Prostate gland (tissue), 2 donors: ENCODE results near the gene LDLR. TPM values are rescaled to one million over a fixed set of nuclear protein-coding genes. Genes with fewer than 3 reads are reported as not detected.

Experiments used
- DNase-seq: peaks from one replicate; pipeline ENCODE4 v3.0.0-alpha.2; 2019; ENCODE audit warnings: low spot score
- H3K27ac ChIP-seq, 2 donors: fragments of 200-600 bp; sonication (generic); 2 replicates each; pipeline ENCODE4 v1.5.1; 2017 to 2019
- H3K27me3 ChIP-seq: fragments of 200-600 bp; sonication (generic); replicated peaks from 2 replicates; pipeline ENCODE4 v1.5.1; 2019; ENCODE audit not compliant: insufficient read depth
- H3K36me3 ChIP-seq, 2 donors: fragments of 200-600 bp; sonication (generic); 1 replicate in 1 of 2; 2 replicates in 1 of 2; pipeline versions ENCODE4 v1.5.1 to v1.8.1; 2017 to 2019
- H3K4me1 ChIP-seq: fragments of 200-600 bp; sonication (generic); replicated peaks from 2 replicates; pipeline ENCODE4 v1.5.1; 2019
- H3K4me3 ChIP-seq, 2 donors: fragments of 200-600 bp; sonication (generic); 2 replicates each; pipeline ENCODE4 v1.5.1; 2017 to 2019
- H3K9me3 ChIP-seq: fragments of 200-600 bp; sonication (generic); 2 replicates; pipeline ENCODE4 v1.5.1; 2017
- CTCF ChIP-seq, 4 experiments: fragments of 200-600 bp in 2 of 4; fragments of 450-650 bp in 2 of 4; sonication (generic) in 2 of 4; IDR thresholded peaks; 1 replicate in 3 of 4; 2 replicates in 1 of 4; pipeline ENCODE4 v1.5.1; 2016 to 2019; ENCODE audit warnings: antibody characterized with exemption in 4 of 4, mild to moderate bottlenecking in 2 of 4, moderate library complexity in 2 of 4
- POLR2A ChIP-seq: fragments of 450-650 bp; IDR thresholded peaks from one replicate; pipeline ENCODE4 v1.6.1; 2016; ENCODE audit warnings: antibody characterized with exemption, mild to moderate bottlenecking
- POLR2AphosphoS5 ChIP-seq: sonication (generic); formaldehyde crosslinking; IDR thresholded peaks from one replicate; pipeline ENCODE4 v1.6.1; 2017; ENCODE audit warnings: antibody characterized with exemption
- WGBS: methylation state at CpG from one replicate; pipeline ENCODE4 v1.1.5; 2018; 5-methylcytosine and 5-hydroxymethylcytosine counted together
- intact Hi-C: fragments of 100-400 bp; cut with DNase I; formaldehyde crosslinking; loops from one replicate; pipeline ENCODE4 v1.14.2; 2022
- total RNA-seq, 2 donors: library from RNA; depleted of rRNA; stranded (reverse); fragments of >200 nt; gene quantifications; one replicate each; pipeline ENCODE4 v1.1.0, GENCODE V29; 2016

Gene LDLR
- total RNA-seq, 2 donors from 2014 or later, result 17.4 to 41.5 TPM

- Histone ChIP-seq H3K27ac (no peak overlapping the region), H3K9me3 (no peaks in the 10 kb centered on the region), H3K4me3 (no peak overlapping the region), H3K36me3 (no peaks in the 10 kb centered on the region), H3K27me3 (no peaks in the 10 kb centered on the region), H3K4me1 (no peaks in the 10 kb centered on the region)
- intact Hi-C loops, result no loop called here
- DNase-seq, result no peak
- TF ChIP-seq POLR2AphosphoS5, result no peak
- no peak for TF ChIP-seq POLR2A
- TF ChIP-seq CTCF (IDR thresholded peaks at IDR 0.05), result no peak
- WGBS, result 94% methylated on average over 8 of the region's 8 CpGs
These were observed 35.1 kb upstream of the LDLR start for GRCh38 chr19:11054200-11054599.

- no peak for DNase-seq
- Histone ChIP-seq H3K36me3 (no peaks in the 10 kb centered on the region), H3K27ac (no peak overlapping the region), H3K9me3 (no peaks in the 10 kb centered on the region), H3K4me1 (no peaks in the 10 kb centered on the region), H3K27me3 (no peaks in the 10 kb centered on the region), H3K4me3 (no peak overlapping the region)
- WGBS, result 83% methylated on average over 8 of the region's 8 CpGs
- intact Hi-C loops, result no loop called here
- no peak for TF ChIP-seq CTCF (IDR thresholded peaks at IDR 0.05)
- no peak for TF ChIP-seq POLR2A
- no peak for TF ChIP-seq POLR2AphosphoS5
These were observed 34.6 kb upstream of the LDLR start for GRCh38 chr19:11054628-11055027.

GRCh38 chr19:11058246-11059030, 30.8 kb upstream of the LDLR start:
- H3K4me3 ChIP-seq, result no peak overlapping the region
- TF ChIP-seq POLR2A, result no peak
- no peak for TF ChIP-seq POLR2AphosphoS5
- no peak for TF ChIP-seq CTCF (IDR thresholded peaks at IDR 0.05)
- H3K9me3 ChIP-seq, result no peaks in the 10 kb centered on the region
- no peak overlapping the region for H3K27ac ChIP-seq
- 92% methylated on average over 34 of the region's 34 CpGs for WGBS
- no peak for DNase-seq
- no peaks in the 10 kb centered on the region for H3K27me3 ChIP-seq
- no peaks in the 10 kb centered on the region for H3K4me1 ChIP-seq
- intact Hi-C loops, result no loop called here
- no peaks in the 10 kb centered on the region for H3K36me3 ChIP-seq

- no peaks in the 10 kb centered on the region for H3K4me1 ChIP-seq
- H3K36me3 ChIP-seq, result no peaks in the 10 kb centered on the region
- 94% methylated on average over 43 of the region's 43 CpGs for WGBS
- DNase-seq, result no peak
- no peak overlapping the region for H3K4me3 ChIP-seq
- H3K9me3 ChIP-seq, result no peaks in the 10 kb centered on the region
- TF ChIP-seq POLR2AphosphoS5 (no peak), POLR2A (no peak)
- intact Hi-C loops, result no loop called here
- no peaks in the 10 kb centered on the region for H3K27me3 ChIP-seq
- peak overlapping the region in 1 of 2 donors; percentile 7 for H3K27ac ChIP-seq
These were observed 29.5 kb upstream of the LDLR start for GRCh38 chr19:11059511-11060358.

- DNase-seq, result peak; percentile 24
- intact Hi-C loops, result no loop called here
- Histone ChIP-seq H3K4me3 (no peak overlapping the region), H3K9me3 (no peaks in the 10 kb centered on the region), H3K4me1 (no peaks in the 10 kb centered on the region), H3K27me3 (no peaks in the 10 kb centered on the region), H3K27ac (peak overlapping the region; percentile 47 to 72), H3K36me3 (no peaks in the 10 kb centered on the region)
- 25% methylated on average over 14 of the region's 14 CpGs for WGBS
- no peak for TF ChIP-seq POLR2A
- TF ChIP-seq POLR2AphosphoS5, result peak; percentile 45
These were observed 27.3 kb upstream of the LDLR start for GRCh38 chr19:11061952-11062351.
